A172 (cell line): ENCODE measurements around the gene ZNF175. TPM values are rescaled to one million over a fixed set of nuclear protein-coding genes. Genes with fewer than 3 reads are reported as not detected.

Experiments used
- DNase-seq: peaks from one replicate; pipeline ENCODE4 v3.0.0-alpha.2; 2015; ENCODE audit warnings: low spot score
- total RNA-seq: library from RNA; depleted of rRNA; stranded (reverse); fragments of >200 nt; shearing (Covaris generic); gene quantifications from 2 replicates; pipeline ENCODE4 v1.2.3, GENCODE V29; 2014; rRNA removed

ZNF175 gene
- 0.72 and 0.96 TPM in 2 replicates for total RNA-seq

GRCh38 chr19:51570962-51571575, at the start of gene ZNF175:
ZNF175 (plus strand) TSS chr19:51571283; CDS start chr19:51573330, 2,047 bp downstream.
- DNase-seq = peak; percentile 89

- DNase-seq = no peak
These were observed 49.7 kb upstream of the ZNF175 start for GRCh38 chr19:51521357-51521756.

GRCh38 chr19:51521781-51522180, 49.3 kb upstream of the ZNF175 start:
- no peak for DNase-seq

GRCh38 chr19:51524666-51525264, 46.3 kb upstream of the ZNF175 start:
- no peak for DNase-seq

GRCh38 chr19:51525651-51526050, 45.4 kb upstream of the ZNF175 start:
- DNase-seq = no peak

GRCh38 chr19:51529301-51529700, 41.8 kb upstream of the ZNF175 start:
- no peak for DNase-seq

- DNase-seq = no peak
These were observed 40.5 kb upstream of the ZNF175 start for GRCh38 chr19:51530616-51531015.

- DNase-seq = no peak
These were observed 39.5 kb upstream of the ZNF175 start, which contains the start of gene SIGLEC6 for GRCh38 chr19:51531349-51532315. SIGLEC6 (minus strand) TSS chr19:51531670; CDS start chr19:51531648, 22 bp downstream.

GRCh38 chr19:51535535-51535934, 35.5 kb upstream of the ZNF175 start:
- DNase-seq = no peak

GRCh38 chr19:51539821-51540366, 31.2 kb upstream of the ZNF175 start:
- DNase-seq = no peak

GRCh38 chr19:51541458-51542357, 29.4 kb upstream of the ZNF175 start:
- no peak for DNase-seq

GRCh38 chr19:51542699-51543098, 28.4 kb upstream of the ZNF175 start:
- DNase-seq = no peak

GRCh38 chr19:51544038-51544437, 27.0 kb upstream of the ZNF175 start:
- DNase-seq = no peak

- no peak for DNase-seq
These were observed 24.9 kb upstream of the ZNF175 start for GRCh38 chr19:51546107-51546649.

GRCh38 chr19:51546650-51547396, 24.3 kb upstream of the ZNF175 start:
- peak; percentile 23 for DNase-seq

- DNase-seq = no peak
These were observed 23.5 kb upstream of the ZNF175 start for GRCh38 chr19:51547397-51548212.

- no peak for DNase-seq
These were observed 22.9 kb upstream of the ZNF175 start for GRCh38 chr19:51548213-51548651.

GRCh38 chr19:51548891-51549305, 22.2 kb upstream of the ZNF175 start:
- DNase-seq = no peak
